GM12801 (cell line): Measurements from ENCODE around the gene NOC2L.

ENCODE experiments used
- TF ChIP-seq, protein P1 (sequence below): IDR thresholded peaks from one replicate; pipeline ENCODE4 v1.5.1; 2011; ENCODE audit warnings: control low read depth; ENCODE audit not compliant: insufficient read length; ENCODE audit errors: extremely low read depth

The NOC2L gene

DNA sequence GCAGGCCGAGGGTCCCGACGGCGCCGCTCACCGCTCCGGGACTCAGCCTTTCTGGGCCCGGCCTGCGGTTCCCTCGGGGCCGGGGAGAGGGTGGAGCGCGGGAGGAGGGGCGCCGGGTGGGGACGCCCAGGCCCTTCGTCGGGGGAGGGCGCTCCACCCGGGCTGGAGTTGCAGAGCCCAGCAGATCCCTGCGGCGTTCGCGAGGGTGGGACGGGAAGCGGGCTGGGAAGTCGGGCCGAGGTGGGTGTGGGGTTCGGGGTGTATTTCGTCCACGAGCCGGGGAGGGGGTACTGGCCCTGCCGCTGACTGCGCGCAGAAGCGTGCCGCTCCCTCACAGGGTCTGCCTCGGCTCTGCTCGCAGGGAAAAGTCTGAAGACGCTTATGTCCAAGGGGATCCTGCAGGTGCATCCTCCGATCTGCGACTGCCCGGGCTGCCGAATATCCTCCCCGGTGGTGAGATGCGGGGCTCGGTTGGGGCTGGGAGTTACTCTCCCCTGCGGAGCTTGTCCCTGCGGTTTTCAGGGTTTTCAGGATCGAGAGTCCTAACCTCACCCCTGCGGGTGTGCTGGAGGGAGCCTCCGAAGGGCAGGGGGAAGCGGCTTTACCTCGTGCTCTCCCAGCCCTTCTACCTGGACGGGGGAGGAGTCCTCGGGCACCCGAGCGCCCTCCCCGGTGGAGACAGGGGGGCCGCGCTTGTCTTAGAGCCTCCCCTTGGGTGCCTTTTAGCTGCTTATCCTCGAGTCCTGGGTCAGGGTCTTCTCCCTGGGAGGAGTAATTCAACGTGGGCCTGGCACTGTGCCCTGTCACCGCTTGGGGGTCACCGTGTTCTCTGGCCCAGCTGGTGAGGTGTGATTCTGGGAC lies 33.3 kb downstream of the NOC2L start:
- TF ChIP-seq, protein P1, sequence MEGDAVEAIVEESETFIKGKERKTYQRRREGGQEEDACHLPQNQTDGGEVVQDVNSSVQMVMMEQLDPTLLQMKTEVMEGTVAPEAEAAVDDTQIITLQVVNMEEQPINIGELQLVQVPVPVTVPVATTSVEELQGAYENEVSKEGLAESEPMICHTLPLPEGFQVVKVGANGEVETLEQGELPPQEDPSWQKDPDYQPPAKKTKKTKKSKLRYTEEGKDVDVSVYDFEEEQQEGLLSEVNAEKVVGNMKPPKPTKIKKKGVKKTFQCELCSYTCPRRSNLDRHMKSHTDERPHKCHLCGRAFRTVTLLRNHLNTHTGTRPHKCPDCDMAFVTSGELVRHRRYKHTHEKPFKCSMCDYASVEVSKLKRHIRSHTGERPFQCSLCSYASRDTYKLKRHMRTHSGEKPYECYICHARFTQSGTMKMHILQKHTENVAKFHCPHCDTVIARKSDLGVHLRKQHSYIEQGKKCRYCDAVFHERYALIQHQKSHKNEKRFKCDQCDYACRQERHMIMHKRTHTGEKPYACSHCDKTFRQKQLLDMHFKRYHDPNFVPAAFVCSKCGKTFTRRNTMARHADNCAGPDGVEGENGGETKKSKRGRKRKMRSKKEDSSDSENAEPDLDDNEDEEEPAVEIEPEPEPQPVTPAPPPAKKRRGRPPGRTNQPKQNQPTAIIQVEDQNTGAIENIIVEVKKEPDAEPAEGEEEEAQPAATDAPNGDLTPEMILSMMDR: no peak

DNA sequence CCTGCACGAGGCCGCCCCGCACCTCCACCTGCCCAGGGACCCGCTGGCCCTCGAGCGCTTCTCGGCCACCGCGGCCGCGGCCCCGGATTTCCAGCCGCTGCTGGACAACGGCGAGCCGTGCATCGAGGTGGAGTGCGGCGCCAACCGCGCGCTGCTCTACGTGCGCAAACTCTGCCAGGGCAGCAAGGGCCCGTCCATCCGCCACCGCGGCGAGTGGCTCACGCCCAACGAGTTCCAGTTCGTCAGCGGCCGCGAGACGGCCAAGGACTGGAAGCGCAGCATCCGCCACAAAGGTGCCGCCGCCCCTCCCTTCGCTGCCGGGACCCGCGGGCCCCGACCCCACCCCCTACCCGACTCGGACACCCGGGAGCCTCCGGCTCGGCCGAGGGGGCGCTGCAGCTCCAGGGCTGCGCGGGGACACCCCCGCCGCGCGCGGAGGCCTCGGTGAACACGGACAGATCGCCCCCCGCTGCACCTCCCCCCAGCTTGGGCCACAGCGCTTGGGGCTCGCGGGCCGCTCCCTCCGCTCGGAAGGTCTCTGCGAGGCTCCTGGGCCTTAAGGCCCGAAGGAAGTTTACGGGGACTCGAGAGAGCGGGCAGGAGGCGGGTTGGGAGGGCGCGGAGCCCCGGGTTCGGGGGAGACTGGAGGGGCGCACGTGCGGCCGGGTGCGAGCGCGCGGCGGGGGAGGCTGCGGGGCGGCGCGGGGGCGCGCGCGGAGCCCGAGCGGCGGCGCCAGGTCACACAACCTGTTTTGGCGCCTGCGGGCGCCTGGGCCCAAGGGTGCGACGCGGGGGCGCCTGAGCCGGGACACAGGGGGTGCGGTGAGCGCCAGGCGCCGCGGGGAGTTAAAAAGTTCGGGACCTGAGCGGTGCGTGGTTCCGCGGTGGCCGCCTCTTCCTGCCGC lies 34.1 kb downstream of the NOC2L start:
- TF ChIP-seq, protein P1: no peak

DNA sequence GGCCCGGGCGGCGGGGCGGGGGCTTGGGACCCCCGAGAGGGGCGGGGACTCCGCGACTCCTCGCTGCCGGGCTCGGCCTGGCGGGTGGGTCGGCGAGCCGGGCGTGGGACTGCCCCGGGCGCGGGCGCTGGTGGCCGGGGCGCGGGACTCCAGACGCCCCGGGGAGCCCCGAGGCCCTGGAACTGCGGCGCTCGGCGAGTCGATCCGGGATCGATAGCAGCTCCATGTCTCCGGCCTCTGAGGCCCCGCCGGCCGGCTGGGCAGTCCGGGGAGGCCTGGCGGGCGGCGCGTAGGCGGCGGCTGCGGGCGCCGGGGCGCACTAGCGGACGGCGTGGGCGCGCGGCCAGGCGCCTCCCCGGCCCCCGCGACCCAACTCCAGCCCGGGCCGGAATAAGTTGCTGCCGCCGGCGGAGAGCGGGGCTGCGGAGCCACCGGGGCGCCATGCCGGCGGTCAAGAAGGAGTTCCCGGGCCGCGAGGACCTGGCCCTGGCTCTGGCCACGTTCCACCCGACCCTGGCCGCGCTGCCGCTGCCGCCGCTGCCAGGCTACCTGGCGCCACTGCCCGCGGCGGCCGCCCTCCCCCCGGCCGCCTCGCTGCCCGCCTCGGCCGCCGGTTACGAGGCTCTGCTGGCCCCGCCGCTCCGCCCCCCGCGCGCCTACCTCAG lies 34.9 kb downstream of the NOC2L start:
- TF ChIP-seq, protein P1: no peak

DNA sequence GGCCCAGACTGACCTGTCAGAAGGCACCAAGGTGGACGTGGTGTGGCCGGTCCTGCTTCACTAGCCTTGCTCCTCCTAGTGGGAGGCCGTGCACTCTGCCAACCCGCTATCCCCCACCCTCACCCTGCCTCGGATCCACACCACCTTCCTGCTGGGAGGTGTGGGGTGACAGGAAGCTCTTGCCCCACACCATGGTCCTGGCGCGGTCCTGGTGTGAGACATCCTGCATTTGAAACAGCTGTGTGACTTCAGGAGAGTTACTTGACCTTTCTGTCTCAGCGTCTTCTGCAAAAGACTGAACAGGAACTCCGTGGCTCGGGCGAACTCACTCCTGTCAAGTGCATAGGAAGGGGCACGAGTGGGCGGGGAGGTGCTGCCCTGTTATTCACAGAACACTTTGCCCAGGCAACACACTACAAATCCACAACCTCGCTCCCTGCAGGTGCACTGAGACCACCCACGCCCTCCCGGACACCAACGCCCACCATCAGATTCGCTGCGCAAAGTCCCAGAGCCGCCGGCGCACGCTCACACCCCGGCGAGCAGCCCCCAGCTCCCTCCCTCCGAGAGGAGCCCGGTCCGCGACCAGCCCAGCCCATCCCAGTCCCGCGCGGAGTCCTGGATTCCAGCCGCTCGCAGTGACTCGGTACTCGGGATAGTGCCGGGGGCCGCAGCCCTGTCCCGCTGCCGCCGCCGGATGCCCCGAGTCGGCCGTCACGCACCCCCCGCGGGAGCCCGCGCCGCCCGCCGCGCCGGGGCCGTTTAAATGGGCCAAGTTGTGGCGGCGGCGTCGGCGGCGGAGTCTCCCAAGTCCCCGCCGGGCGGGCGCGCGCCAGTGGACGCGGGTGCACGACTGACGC lies 35.7 kb downstream of the NOC2L start, which contains the start of gene SAMD11:
SAMD11 (plus strand) TSS at position 793 of the 860 bp plus-strand sequence. CDS start 509 bp downstream, outside the sequence.
- TF ChIP-seq, protein P1: no peak

DNA sequence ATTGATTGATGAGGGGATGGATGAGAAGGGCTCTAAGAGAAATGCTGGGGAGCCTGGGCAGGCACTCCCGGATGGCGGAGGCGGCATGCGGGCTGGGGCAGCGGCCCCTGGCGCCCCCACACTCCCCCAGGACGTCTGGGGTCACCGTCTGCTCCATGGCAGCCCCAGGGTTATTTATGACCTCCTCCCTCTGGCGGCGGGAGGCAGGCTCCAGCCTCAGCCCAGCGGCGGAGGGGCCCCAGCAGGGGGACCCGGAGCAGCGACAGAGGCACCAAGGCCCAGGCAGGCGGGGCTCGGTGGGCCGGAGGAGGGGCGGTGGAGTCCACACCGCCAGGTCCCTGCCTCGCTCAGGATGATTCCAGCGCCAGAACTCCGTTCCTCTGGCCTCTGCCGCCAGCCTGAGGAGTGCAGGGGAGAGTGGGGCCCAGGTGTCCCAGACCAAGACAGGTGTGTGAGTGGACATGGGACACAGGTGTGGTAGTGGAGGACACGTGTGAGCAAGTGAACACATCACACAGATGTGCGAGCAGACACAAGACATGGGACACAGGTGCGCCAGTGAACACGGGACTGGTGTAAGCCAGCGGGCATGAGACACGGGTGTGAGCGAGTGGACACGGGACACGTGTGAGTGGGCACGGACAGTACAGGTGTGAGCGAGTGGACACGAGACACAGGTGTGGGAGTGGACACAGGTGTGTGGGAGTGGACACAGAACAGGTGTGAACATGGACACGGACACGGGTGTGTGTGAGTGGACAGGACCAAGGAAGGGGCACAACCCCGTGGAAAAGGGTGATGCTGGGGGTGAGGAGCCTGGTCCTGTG lies 37.8 kb downstream of the NOC2L start:
- TF ChIP-seq, protein P1: no peak

DNA sequence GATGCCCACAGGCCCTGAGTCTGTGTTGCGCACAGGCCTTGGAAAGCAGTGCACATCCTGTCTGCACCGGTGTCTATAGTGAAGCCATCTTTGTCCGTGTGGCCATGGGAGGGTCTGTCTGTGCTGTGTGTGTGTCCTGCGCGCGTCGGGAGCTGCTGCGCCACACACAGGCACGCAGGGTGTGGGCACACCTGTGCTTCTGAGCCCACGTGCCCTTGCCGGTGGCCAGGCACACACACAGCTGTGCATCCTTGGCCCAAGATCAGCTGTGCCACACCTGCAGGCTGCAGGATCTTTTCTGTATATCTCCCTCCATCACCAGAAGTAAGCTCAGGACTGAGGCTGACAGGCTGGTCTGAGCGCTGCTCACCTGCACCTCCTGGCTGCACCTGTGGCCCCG lies 38.5 kb downstream of the NOC2L start:
- TF ChIP-seq, protein P1: no peak
